K562 (cell line): ENCODE measurements around the gene GALNT7. TPM values are rescaled to one million over a fixed set of nuclear protein-coding genes. Genes with fewer than 3 reads are reported as not detected.

Source experiments
- ATAC-seq: fragments of 200-7000 bp; cut with Tn5 transposase; 3 replicates; pipeline ENCODE4 v1.9.1; 2020; ENCODE audit warnings: moderate library complexity
- Bru-seq: library from RNA; stranded (reverse); fragments of 400-500 nt; gene quantifications from one replicate; lab custom pipeline; 2021; lab: Mats Ljungman, UMichigan
- BruChase-seq, 2 experiments: library from RNA; stranded (reverse); fragments of 400-500 nt; gene quantifications; one replicate each; lab custom pipeline; 2021; lab: Mats Ljungman, UMichigan
- BruUV-seq: library from RNA; stranded (reverse); fragments of 400-500 nt; replicated peaks from 2 replicates; lab custom pipeline; 2021; lab: Mats Ljungman, UMichigan
- CTCF ChIA-PET: fragments of 300-600 bp; formaldehyde crosslinking; extraction: SDS; loops from one replicate; lab custom pipeline; 2021; ENCODE audit warnings: low intra/inter-chr PET ratio; lab: Yijun Ruan, JAX
- POLR2A ChIA-PET: fragments of 300-600, 350-650 bp; sonication (Branson Sonifier 250); formaldehyde crosslinking; extraction: SDS; loops from one replicate; lab custom pipeline; 2021; ENCODE audit warnings: antibody characterized with exemption, inconsistent platforms; lab: Yijun Ruan, JAX
- DNase-seq, 4 experiments: peaks; one replicate each; pipeline versions ENCODE4 v3.0.0 to v3.0.0-alpha.2; 2011 to 2018; ENCODE audit warnings: low spot score in 3 of 4, mixed read lengths in 3 of 4; ENCODE audit errors: extremely low read depth in 1 of 4
- FAIRE-seq: peaks from 2 replicates; lab custom pipeline; 2011; peaks lifted over from hg19 to GRCh38; lab: Jason Lieb, UNC
- H2AFZ ChIP-seq: 2 replicates; pipeline ENCODE4 v1.6.0; 2011; ENCODE audit warnings: low read depth, low read length, control low read depth, inconsistent platforms
- H3K27ac ChIP-seq: fragments of 200-600 bp; 3 replicates; pipeline ENCODE4 v1.8.0; 2011; ENCODE audit warnings: low read depth, mild to moderate bottlenecking, control low read depth, inconsistent platforms, low read length, moderate library complexity, mixed read lengths; ENCODE audit errors: extremely low read depth
- H3K27me3 ChIP-seq, 2 experiments: fragments of 300-600 bp in 1 of 2; 2 replicates in 1 of 2; 3 replicates in 1 of 2; pipeline versions ENCODE4 v1.6.0 to v1.8.0; 2011; ENCODE audit warnings: inconsistent platforms in 2 of 2, low read length in 2 of 2, mild to moderate bottlenecking in 1 of 2, mixed read lengths in 1 of 2, moderate library complexity in 1 of 2; ENCODE audit not compliant: control insufficient read depth in 2 of 2, insufficient read depth in 2 of 2
- H3K36me3 ChIP-seq: fragments of 300-600 bp; 3 replicates; pipeline ENCODE4 v1.8.0; 2011; ENCODE audit warnings: mild to moderate bottlenecking, low read length, inconsistent platforms; ENCODE audit not compliant: control insufficient read depth, insufficient read depth
- H3K4me1 ChIP-seq, 2 experiments: fragments of 200-600 bp in 1 of 2; replicated peaks in 1 of 2; 2 replicates in 1 of 2; 3 replicates in 1 of 2; pipeline versions ENCODE4 v1.5.1 to v1.8.0; 2011; ENCODE audit warnings: inconsistent platforms in 2 of 2, low read length in 2 of 2, mild to moderate bottlenecking in 1 of 2, mixed read lengths in 1 of 2, moderate library complexity in 1 of 2; ENCODE audit not compliant: control insufficient read depth in 2 of 2, insufficient read depth in 2 of 2
- H3K4me2 ChIP-seq: 2 replicates; pipeline ENCODE4 v1.6.1; 2011; ENCODE audit warnings: low read length, control low read depth, inconsistent platforms, mixed read lengths; ENCODE audit not compliant: insufficient read depth
- H3K4me3 ChIP-seq: fragments of 200-600 bp; sonication (generic), shearing (Covaris generic); 2 replicates; pipeline ENCODE4 v1.5.1; 2016; ENCODE audit warnings: control low read depth, inconsistent platforms
- H3K79me2 ChIP-seq: fragments of 200-600 bp; 3 replicates; pipeline ENCODE4 v1.8.0; 2011; ENCODE audit warnings: low read length, inconsistent platforms; ENCODE audit not compliant: control insufficient read depth, insufficient read depth
- H3K9ac ChIP-seq, 2 experiments: 2 replicates each; pipeline versions ENCODE4 v1.6.0 to v1.6.1; 2011; ENCODE audit warnings: low read depth in 2 of 2, low read length in 2 of 2, control low read depth in 1 of 2, inconsistent platforms in 1 of 2, mild to moderate bottlenecking in 1 of 2, mixed read lengths in 1 of 2; ENCODE audit not compliant: insufficient read depth in 1 of 2
- H3K9me1 ChIP-seq: one replicate; pipeline ENCODE4 v1.6.0; 2011; ENCODE audit warnings: inconsistent platforms, mild to moderate bottlenecking, low read length, moderate library complexity; ENCODE audit not compliant: control insufficient read depth, insufficient read depth
- H3K9me3 ChIP-seq: replicated peaks from 2 replicates; pipeline ENCODE4 v1.5.1; 2011; ENCODE audit warnings: low read depth, low read length, inconsistent platforms; ENCODE audit not compliant: control insufficient read depth, insufficient read depth
- H4K20me1 ChIP-seq: replicated peaks from 2 replicates; pipeline ENCODE4 v1.6.1; 2011; ENCODE audit warnings: low read length, inconsistent platforms, mixed read lengths; ENCODE audit not compliant: control insufficient read depth, insufficient read depth
- OTX1 ChIP-seq: fragments of 450-650 bp; formaldehyde crosslinking; IDR thresholded peaks from 2 replicates; pipeline ENCODE4 v1.4.0; 2022; ENCODE audit warnings: mild to moderate bottlenecking
- RB1 ChIP-seq: fragments of 450-650 bp; IDR thresholded peaks from 2 replicates; pipeline ENCODE4 v1.6.1; 2017; ENCODE audit warnings: low read depth, mild to moderate bottlenecking
- RBM17 ChIP-seq: fragments of 200-400 bp; formaldehyde crosslinking; IDR thresholded peaks from 2 replicates; pipeline ENCODE4 v1.6.1; 2017; ENCODE audit warnings: low read depth, mild to moderate bottlenecking, low read length, borderline replicate concordance
- RBM22 ChIP-seq: fragments of 200-400 bp; formaldehyde crosslinking; IDR thresholded peaks from 2 replicates; pipeline ENCODE4 v1.6.1; 2018; ENCODE audit warnings: low read length, low read depth; ENCODE audit not compliant: poor library complexity, severe bottlenecking
- SMAD2 ChIP-seq: fragments of 150-350 bp; IDR thresholded peaks from 2 replicates; pipeline ENCODE4 v1.6.1; 2014; ENCODE audit warnings: low read depth, mild to moderate bottlenecking, low read length
- ZNF507 ChIP-seq: conservative IDR thresholded peaks from 2 replicates; pipeline ENCODE4 v1.6.1; 2017; ENCODE audit warnings: missing genetic modification characterization, missing compliant biosample characterization
- WGBS: fragments of 100-300 bp; shearing (Covaris generic); methylation state at CpG from one replicate; pipeline ENCODE4 v1.1.6; 2016; ENCODE audit warnings: low coverage, mixed read lengths; ENCODE audit not compliant: insufficient coverage; ENCODE audit errors: missing lambda C conversion rate; 5-methylcytosine and 5-hydroxymethylcytosine counted together
- in situ Hi-C: fragments of 300-500 bp; cut with MboI; formaldehyde crosslinking; loops from 4 replicates; pipeline ENCODE4 v1.15.0; 2018; ENCODE audit warnings: inconsistent platforms, mixed read lengths
- intact Hi-C: fragments of 100-400 bp; cut with micrococcal nuclease; formaldehyde crosslinking; loops from 2 replicates; pipeline ENCODE4 v1.14.2; 2022
- long read RNA-seq, 3 experiments: library from polyadenylated mRNA in 2 of 3; library from RNA in 1 of 3; unstranded in 2 of 3; stranded (forward) in 1 of 3; transcript quantifications; one replicate each; pipeline ENCODE4 v2.0.0, GENCODE V29; 2019 to 2022
- polyA minus RNA-seq, 3 experiments: library from RNA; depleted of rRNA, polyadenylated mRNA; stranded (reverse); fragments of >200 nt; gene quantifications; 2 replicates each; pipeline ENCODE4 v1.2.3, GENCODE V29; 2011
- polyA plus RNA-seq, 8 experiments: library from polyadenylated mRNA; depleted of rRNA in 4 of 8; stranded (reverse) in 5 of 8; unstranded in 3 of 8; fragments of >200 nt; fragmentation: Nextera tagmentation in 2 of 8; fragmentation: Illumina TruSeq in 1 of 8; extraction: Ambion mirVana in 2 of 8; extraction: Trizol in 1 of 8; gene quantifications; 2 replicates each; pipeline versions ENCODE4 v1.2.1 to v1.2.3, GENCODE V29; 2011 to 2014; ENCODE audit warnings: inconsistent platforms in 1 of 8, missing spikeins in 1 of 8
- total RNA-seq, 7 experiments: library from RNA; depleted of rRNA in 6 of 7; stranded (reverse); fragments of >200 nt in 6 of 7; fragmentation: Illumina TruSeq in 2 of 7; extraction: Trizol in 2 of 7; gene quantifications; 2 replicates each; pipeline versions ENCODE4 v1.2.1 to v1.2.3, GENCODE V29; 2011 to 2021; ENCODE audit warnings: low replicate concordance in 1 of 7
- TF ChIP-seq, protein P1 (sequence below): fragments of 450-650 bp; IDR thresholded peaks from one replicate; pipeline ENCODE4 v1.6.1; 2018; ENCODE audit warnings: mild to moderate bottlenecking, moderate library complexity; ENCODE audit not compliant: partially characterized antibody
- TF ChIP-seq, protein P2 (sequence below): IDR thresholded peaks from 2 replicates; pipeline ENCODE4 v1.6.1; 2011; ENCODE audit warnings: borderline replicate concordance, low read depth, mild to moderate bottlenecking, moderate library complexity, low read length; ENCODE audit not compliant: insufficient read depth, poor library complexity, severe bottlenecking

Gene GALNT7, protein sequence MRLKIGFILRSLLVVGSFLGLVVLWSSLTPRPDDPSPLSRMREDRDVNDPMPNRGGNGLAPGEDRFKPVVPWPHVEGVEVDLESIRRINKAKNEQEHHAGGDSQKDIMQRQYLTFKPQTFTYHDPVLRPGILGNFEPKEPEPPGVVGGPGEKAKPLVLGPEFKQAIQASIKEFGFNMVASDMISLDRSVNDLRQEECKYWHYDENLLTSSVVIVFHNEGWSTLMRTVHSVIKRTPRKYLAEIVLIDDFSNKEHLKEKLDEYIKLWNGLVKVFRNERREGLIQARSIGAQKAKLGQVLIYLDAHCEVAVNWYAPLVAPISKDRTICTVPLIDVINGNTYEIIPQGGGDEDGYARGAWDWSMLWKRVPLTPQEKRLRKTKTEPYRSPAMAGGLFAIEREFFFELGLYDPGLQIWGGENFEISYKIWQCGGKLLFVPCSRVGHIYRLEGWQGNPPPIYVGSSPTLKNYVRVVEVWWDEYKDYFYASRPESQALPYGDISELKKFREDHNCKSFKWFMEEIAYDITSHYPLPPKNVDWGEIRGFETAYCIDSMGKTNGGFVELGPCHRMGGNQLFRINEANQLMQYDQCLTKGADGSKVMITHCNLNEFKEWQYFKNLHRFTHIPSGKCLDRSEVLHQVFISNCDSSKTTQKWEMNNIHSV
- 42.3 and 108 TPM in 2 replicates for total RNA-seq (2011; cell fraction: chromatin; rRNA removed; ENCODE audit: low replicate concordance)
- total RNA-seq (2011; cell fraction: nucleolus; rRNA removed): 23.0 and 36.6 TPM in 2 replicates
- 55.6 and 77.9 TPM in 2 replicates for total RNA-seq (2011; cell fraction: nucleoplasm; rRNA removed)
- total RNA-seq (2014; rRNA removed): 17.7 and 19.4 TPM in 2 replicates
- 33.4 and 38.6 TPM in 2 replicates for total RNA-seq (2014; rRNA removed; fragmentation: Illumina TruSeq; extraction: Trizol)
- 31.8 and 38.7 TPM in 2 replicates for total RNA-seq (2015; rRNA removed; fragmentation: Illumina TruSeq; extraction: Trizol)
- 31.1 and 33.2 TPM in 2 replicates for total RNA-seq (2021)
- polyA plus RNA-seq (2011; rRNA removed): 21.3 and 33.2 TPM in 2 replicates
- 4.3 and 9.6 TPM in 2 replicates for polyA plus RNA-seq (2011; cell fraction: cytosol; rRNA removed)
- polyA plus RNA-seq (2011; cell fraction: nucleus; rRNA removed): 29.3 and 34.4 TPM in 2 replicates
- 21.2 and 27.6 TPM in 2 replicates for polyA plus RNA-seq (2012)
- 27.3 and 32.8 TPM in 2 replicates for polyA plus RNA-seq (2014; fragmentation: Illumina TruSeq; extraction: Trizol)
- 10 to 100 TPM; 16.7 to 26.1 TPM for polyA plus RNA-seq (2014; fragmentation: Nextera tagmentation; extraction: Ambion mirVana)
- polyA plus RNA-seq (2014; rRNA removed): 21.1 and 21.6 TPM in 2 replicates
- polyA minus RNA-seq (2011; rRNA and poly(A)+ RNA removed): 50.8 and 57.2 TPM in 2 replicates
- polyA minus RNA-seq (2011; cell fraction: cytosol; rRNA and poly(A)+ RNA removed): 15.0 and 22.5 TPM in 2 replicates
- polyA minus RNA-seq (2011; cell fraction: nucleus; rRNA and poly(A)+ RNA removed): 31.9 and 40.0 TPM in 2 replicates
- percentile 81 among the genes with signal in this experiment for Bru-seq, nascent RNA
- percentile 76 among the genes with signal in this experiment for BruChase-seq, experiment 1, labeled RNA remaining after a 2-hour chase
- BruChase-seq, experiment 2, labeled RNA remaining after a 6-hour chase: percentile 72 among the genes with signal in this experiment
- long read RNA-seq, experiment 1, full-length matches to known transcripts: 95 of 163 reads
- long read RNA-seq, experiment 1, partial matches to known transcripts: 23 of 163 reads
- long read RNA-seq, experiment 1, other reads (novel, unspliced or antisense): 45 of 163 reads
- long read RNA-seq, experiment 2, partial matches to known transcripts: 1 of 20 reads
- long read RNA-seq, experiment 2, other reads (novel, unspliced or antisense): 19 of 20 reads
- long read RNA-seq, experiment 3, full-length matches to known transcripts: 8 of 15 reads
- long read RNA-seq, experiment 3, partial matches to known transcripts: 4 of 15 reads
- long read RNA-seq, experiment 3, other reads (novel, unspliced or antisense): 3 of 15 reads

DNA sequence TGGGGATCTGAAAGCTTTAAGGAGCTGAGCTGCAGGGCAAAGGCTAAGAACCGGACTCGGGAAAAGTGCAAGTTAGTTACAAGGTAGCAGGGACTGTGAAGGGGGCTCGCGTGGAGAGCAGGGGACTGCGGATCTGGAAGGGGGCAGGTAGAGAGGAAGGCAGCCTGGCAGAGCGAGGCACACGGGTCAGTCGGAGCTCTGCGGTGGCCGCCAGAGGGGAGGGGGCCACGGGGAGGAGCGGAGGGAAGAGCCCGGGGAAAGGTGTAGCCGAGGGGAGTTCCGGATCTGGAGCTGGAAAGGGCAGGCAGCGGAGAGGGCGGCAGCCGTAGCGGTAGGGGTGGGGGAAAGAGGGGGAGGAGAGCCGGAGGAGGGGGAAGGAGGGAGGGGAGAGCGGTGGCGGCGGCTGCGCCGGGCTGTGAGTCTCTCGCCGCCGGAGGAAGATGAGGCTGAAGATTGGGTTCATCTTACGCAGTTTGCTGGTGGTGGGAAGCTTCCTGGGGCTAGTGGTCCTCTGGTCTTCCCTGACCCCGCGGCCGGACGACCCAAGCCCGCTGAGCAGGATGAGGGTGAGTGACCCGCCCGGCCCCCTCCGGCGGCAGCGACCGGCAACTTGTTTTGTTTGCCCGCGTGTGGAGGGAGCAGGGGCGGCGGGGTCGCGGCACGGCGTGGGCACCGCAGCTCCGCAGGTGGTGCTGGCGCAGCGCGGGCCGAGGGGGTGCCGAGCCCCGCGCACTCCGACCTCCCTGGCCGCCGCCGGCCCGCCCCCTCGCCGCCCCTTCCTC is at the start of gene GALNT7:
GALNT7 (plus strand) TSS at position 416 of the 782 bp plus-strand sequence; CDS start at position 441, 25 bp downstream.
- under 1% methylated on average over 42 of the region's 64 CpGs for WGBS
- Histone ChIP-seq H3K27me3 (no peaks in the 10 kb centered on the region), H2AFZ (peak within 1 kb of the TSS; percentile 96), H3K9me3 (no peaks in the 10 kb centered on the region), H3K4me1 (peaks cover 20 to 33% of the 10 kb centered on the region in 2 experiments; a peak in 4 of 5 replicates), H3K9ac (peak within 1 kb of the TSS; percentile 92 to 97), H3K4me3 (peak within 1 kb of the TSS; percentile 67), H3K79me2 (peaks cover 62% of the 10 kb centered on the region), H3K36me3 (no peaks in the 10 kb centered on the region), H3K9me1 (no peaks in the 10 kb centered on the region), H3K4me2 (peak within 1 kb of the TSS; percentile 94), H4K20me1 (no peaks in the 10 kb centered on the region), H3K27ac (peak within 1 kb of the TSS; percentile 91)
- in situ Hi-C loops: loop anchor here (5.0 kb wide), 1 partner anchor 141 kb away; no protein-coding TSS in a partner anchor
- DNase-seq: peak; percentile 85 to 92 (median 87)
- ATAC-seq: peak; percentile 82
- ChIA-PET POLR2A (interaction anchor here (0.7 to 2.7 kb wide), 2 partner anchors 7 to 16 kb away, joined by 3 to 9 read pairs; no protein-coding TSS in a partner anchor), CTCF (no interaction called here)
- no TSS peak for BruUV-seq
- no peak for FAIRE-seq
- intact Hi-C loops: loop anchor here (5.0 kb wide), 1 partner anchor 126 kb away; no protein-coding TSS in a partner anchor
- TF ChIP-seq RBM22 (peak; percentile 48), RB1 (peak; percentile 18; the same call in 1 of the 2 replicates), ZNF507 (tag) (no peak), RBM17 (no peak), SMAD2 (no peak), OTX1 (CRISPR knock-in tag) (peak; percentile 12; the same call in 1 of the 2 replicates)
- TF ChIP-seq, protein P1, sequence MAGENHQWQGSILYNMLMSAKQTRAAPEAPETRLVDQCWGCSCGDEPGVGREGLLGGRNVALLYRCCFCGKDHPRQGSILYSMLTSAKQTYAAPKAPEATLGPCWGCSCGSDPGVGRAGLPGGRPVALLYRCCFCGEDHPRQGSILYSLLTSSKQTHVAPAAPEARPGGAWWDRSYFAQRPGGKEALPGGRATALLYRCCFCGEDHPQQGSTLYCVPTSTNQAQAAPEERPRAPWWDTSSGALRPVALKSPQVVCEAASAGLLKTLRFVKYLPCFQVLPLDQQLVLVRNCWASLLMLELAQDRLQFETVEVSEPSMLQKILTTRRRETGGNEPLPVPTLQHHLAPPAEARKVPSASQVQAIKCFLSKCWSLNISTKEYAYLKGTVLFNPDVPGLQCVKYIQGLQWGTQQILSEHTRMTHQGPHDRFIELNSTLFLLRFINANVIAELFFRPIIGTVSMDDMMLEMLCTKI: no peak
- TF ChIP-seq, protein P2, sequence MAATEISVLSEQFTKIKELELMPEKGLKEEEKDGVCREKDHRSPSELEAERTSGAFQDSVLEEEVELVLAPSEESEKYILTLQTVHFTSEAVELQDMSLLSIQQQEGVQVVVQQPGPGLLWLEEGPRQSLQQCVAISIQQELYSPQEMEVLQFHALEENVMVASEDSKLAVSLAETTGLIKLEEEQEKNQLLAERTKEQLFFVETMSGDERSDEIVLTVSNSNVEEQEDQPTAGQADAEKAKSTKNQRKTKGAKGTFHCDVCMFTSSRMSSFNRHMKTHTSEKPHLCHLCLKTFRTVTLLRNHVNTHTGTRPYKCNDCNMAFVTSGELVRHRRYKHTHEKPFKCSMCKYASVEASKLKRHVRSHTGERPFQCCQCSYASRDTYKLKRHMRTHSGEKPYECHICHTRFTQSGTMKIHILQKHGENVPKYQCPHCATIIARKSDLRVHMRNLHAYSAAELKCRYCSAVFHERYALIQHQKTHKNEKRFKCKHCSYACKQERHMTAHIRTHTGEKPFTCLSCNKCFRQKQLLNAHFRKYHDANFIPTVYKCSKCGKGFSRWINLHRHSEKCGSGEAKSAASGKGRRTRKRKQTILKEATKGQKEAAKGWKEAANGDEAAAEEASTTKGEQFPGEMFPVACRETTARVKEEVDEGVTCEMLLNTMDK: no peak
